HG03039 (cell line): ENCODE results near the gene MRPL49.
"Not testable (repeated sequence)": the region's sequence is repeated elsewhere in the genome, so short reads cannot be mapped to it uniquely, and the experiment has no call there.

Source experiments
- ATAC-seq: cut with Tn5 transposase; IDR thresholded peaks from one replicate; pipeline ENCODE4 v1.9.1; 2021; ENCODE audit warnings: mild to moderate bottlenecking, moderate library complexity; ENCODE audit not compliant: unreplicated experiment

Gene MRPL49

DNA sequence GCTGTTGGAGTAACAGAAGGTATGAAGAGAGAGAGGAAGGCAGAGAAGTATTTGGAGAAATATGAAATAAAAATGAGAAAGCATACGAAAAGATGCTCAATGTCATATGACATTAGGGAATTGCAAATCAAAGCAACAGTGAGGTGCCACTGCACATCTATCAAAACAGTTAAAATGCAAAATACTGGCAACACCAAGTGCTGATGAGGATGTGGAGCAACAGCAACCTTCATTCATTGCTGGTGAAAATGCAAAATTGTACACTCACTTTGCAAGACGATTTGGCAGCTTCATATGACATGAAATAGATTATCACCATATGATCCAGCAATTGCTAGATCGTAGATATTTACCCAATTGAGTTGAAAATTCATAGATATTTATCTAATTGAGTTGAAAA lies 38.5 kb downstream of the MRPL49 start:
- ATAC-seq: no peak

- no peak for ATAC-seq
These were observed 41.6 kb downstream of the MRPL49 start for GRCh38 chr11:65163684-65164083.

GRCh38 chr11:65165410-65166317 lies 43.5 kb downstream of the MRPL49 start:
- no peak for ATAC-seq

GRCh38 chr11:65166893-65167292 lies 44.8 kb downstream of the MRPL49 start:
- no peak for ATAC-seq

- no peak for ATAC-seq
These were observed 45.5 kb downstream of the MRPL49 start for GRCh38 chr11:65167656-65168055.

DNA sequence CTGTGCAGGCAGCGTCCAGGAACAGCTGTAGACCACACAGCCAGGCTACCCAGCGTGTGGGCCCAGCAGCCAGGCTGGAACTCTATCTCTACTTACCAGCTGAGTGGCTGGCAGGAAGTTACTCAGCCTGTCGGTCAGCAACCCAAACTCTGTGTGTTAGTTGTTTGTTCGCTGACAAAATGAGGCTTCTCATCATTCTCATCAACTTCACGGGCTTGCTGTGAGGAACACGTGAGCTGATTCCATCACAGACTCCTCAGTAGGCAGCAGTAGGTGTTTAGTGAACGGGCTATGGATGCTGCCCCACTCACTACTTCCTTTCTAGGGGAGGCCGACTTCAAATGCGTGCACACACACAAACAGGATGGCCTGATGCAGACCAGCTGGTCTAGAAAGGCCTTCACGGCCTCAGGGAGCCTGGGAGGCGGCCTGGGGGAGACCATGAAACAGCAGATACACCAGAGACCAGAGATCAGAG lies 47.1 kb downstream of the MRPL49 start:
- ATAC-seq: no peak

DNA sequence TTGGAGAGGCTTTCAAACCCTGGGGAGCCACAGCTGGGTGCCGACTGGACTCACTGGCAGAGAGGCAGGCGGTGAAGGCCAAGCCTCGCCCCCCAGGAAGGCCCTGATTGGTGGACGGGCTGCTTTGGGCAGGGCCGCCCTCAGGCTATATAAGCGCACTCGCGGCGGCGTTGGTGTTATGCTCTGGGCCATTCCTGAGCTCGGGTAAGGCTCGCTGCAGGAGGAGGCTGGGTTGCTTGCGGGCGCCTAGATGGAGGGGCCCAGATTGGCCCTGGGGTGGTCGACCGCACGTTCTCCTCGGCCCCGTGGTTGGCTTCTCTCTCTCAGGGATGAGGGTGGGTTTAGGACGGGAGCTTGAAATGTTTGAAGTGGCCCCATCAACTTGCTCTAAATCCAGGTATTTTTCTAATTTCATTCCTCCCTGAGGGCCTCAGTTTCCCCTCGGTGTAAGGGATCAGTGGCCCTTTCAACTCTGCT lies 48.0 kb downstream of the MRPL49 start, which contains the start of gene SPDYC:
SPDYC (plus strand) TSS at position 176 of the 477 bp plus-strand sequence. CDS start 1,125 bp downstream, outside the sequence.
- no peak for ATAC-seq

DNA sequence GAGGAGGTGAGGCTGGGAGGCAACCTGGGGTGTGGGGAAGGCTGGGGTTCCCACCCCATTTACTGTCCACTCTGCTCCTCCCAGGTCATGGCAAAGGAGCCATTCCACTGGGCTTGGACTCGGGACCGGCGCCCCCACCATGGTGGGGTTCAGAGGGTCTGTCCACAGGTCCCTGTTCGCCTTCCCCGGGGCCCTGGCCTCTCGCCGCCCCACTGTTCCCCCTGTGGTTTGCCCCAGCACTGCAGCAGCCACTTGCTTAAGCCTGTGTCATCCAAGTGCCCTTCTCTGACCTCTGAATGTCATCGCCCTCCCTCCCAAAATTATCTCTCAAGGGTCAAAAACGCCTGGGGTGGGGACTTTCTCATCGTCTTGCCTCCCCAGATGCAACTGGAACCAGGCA lies 50.5 kb downstream of the MRPL49 start:
- no peak for ATAC-seq

- not testable (repeated sequence) for ATAC-seq
These were observed 52.5 kb downstream of the MRPL49 start for GRCh38 chr11:65174571-65175010.
